8988T (cell line): ENCODE results near the gene EXOC3L1.

Experiments
- DNase-seq: peaks from one replicate; pipeline ENCODE4 v3.0.0; 2011

The EXOC3L1 gene

GRCh38 chr16:67147437-67148140, 42.3 kb downstream of the EXOC3L1 start:
- no peak for DNase-seq

DNA sequence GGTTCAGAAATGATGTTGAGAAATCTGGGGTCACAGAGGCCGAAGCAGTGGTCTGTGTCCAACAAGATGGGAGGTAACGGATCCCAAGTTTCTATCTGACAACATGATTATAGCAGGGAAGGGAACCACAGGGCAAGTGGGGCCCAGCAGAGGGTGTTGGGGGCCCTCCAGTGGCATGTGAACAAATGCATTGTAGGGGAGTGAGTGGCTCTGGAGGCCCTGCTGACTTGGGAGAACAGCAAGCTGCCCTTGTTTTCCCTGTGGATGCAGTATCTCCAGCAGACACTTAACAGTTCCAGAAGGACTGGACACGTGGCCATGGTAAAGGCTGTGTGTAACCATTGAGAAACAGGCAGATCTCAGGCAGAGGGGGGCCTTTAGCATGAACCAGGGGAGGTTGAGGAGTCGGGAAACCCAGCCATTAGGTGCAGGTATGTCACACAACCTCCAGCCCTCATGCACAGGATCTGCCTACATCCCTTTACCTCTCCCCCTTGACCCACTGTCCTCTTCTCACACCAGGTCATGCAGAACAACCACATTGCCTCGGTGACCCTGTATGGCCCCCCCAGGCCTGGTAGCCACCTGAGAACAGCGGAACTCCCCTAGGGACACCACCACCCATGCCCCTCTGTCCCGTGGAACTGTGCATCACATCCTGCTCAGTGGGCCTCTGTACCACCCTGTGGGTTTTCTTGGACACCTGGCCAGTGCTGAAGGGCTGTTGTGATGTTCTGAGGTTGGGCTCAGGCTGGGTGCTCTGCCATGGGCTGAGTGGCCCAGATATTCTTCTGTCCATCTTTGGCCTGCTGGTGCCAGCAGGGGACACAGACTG, 43.2 kb downstream of the EXOC3L1 start:
- DNase-seq = peak; percentile 57

- DNase-seq = no peak
Measured at GRCh38 chr16:67145746-67146145, 44.2 kb downstream of the EXOC3L1 start.

- no peak for DNase-seq
Measured at GRCh38 chr16:67144943-67145342, 45.0 kb downstream of the EXOC3L1 start.

- DNase-seq = no peak
Measured at GRCh38 chr16:67142342-67142741, 47.6 kb downstream of the EXOC3L1 start.

DNA sequence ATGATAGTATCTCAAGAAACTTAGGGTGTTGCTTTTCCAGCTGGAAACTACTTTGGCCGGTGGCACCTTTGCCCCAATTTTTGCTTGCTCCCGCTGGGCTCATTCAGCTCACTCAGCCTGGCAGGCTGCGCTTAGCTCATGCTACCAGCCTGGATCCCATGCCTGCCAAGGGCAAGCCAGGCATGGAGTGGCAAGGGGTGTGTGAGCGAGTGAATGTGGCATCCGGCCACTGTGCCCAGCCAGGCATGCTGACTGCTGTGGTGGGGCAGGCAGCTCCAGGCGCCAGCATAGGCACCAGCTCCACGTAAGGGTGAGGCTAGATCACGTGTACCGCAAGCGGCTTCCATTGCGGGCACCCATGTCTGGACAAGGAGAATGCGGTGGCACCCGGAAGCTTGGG, 48.5 kb downstream of the EXOC3L1 start:
- no peak for DNase-seq

DNA sequence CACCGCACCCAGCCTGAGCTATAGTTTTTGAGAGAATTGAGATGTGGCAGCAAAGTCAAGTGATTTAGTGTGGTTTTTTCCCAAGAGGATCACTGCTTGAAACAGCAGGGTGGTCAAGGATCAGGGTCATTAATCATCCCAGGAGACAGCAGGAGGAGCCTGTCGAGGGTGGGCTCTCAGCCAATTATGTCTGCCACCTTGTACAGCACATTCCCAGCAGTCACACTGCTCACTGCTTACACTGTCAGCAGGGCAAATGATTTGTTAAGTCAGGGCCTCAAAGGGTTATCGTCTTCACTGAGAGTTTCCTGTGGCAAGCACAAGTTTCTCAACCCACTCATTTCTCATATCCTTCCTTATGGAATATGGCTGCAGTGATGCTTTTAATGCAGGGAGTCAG, 52.3 kb downstream of the EXOC3L1 start:
- no peak for DNase-seq
